HG03565 (cell line): ENCODE data around the gene C1orf226.

Experiments
- ATAC-seq: cut with Tn5 transposase; IDR thresholded peaks from one replicate; pipeline ENCODE4 v1.9.1; 2021; ENCODE audit warnings: mild to moderate bottlenecking, moderate library complexity; ENCODE audit not compliant: unreplicated experiment

C1orf226 gene

GRCh38 chr1:162384116-162384515 is 2.6 kb downstream of the C1orf226 start:
- ATAC-seq: no peak

GRCh38 chr1:162384601-162385279 is 3.2 kb downstream of the C1orf226 start:
- no peak for ATAC-seq

GRCh38 chr1:162385280-162385623 is 3.7 kb downstream of the C1orf226 start:
- ATAC-seq: no peak

- ATAC-seq: no peak
Observed at GRCh38 chr1:162385702-162386101, 4.2 kb downstream of the C1orf226 start.

GRCh38 chr1:162386292-162387225 is 5.0 kb downstream of the C1orf226 start:
- ATAC-seq: no peak

GRCh38 chr1:162387226-162388082 is 5.9 kb downstream of the C1orf226 start:
- ATAC-seq: no peak

- no peak for ATAC-seq
Observed at GRCh38 chr1:162388083-162388594, 6.6 kb downstream of the C1orf226 start.

- no peak for ATAC-seq
Observed at GRCh38 chr1:162388615-162389014, 7.1 kb downstream of the C1orf226 start.

GRCh38 chr1:162389021-162389818 is 7.7 kb downstream of the C1orf226 start:
- ATAC-seq: no peak

GRCh38 chr1:162389971-162390370 is 8.4 kb downstream of the C1orf226 start:
- no peak for ATAC-seq

- no peak for ATAC-seq
Observed at GRCh38 chr1:162390396-162391185, 9.1 kb downstream of the C1orf226 start.

- no peak for ATAC-seq
Observed at GRCh38 chr1:162391790-162392563, 10.4 kb downstream of the C1orf226 start.

GRCh38 chr1:162396201-162396906 is 14.8 kb downstream of the C1orf226 start:
- no peak for ATAC-seq

GRCh38 chr1:162397039-162397448 is 15.5 kb downstream of the C1orf226 start:
- no peak for ATAC-seq

- no peak for ATAC-seq
Observed at GRCh38 chr1:162397943-162398560, 16.5 kb downstream of the C1orf226 start.

GRCh38 chr1:162398999-162399580 is 17.6 kb downstream of the C1orf226 start:
- no peak for ATAC-seq

- no peak for ATAC-seq
Observed at GRCh38 chr1:162400790-162401355, 19.3 kb downstream of the C1orf226 start.
